ENCODE results near the gene FAM124B.

- TF ChIP-seq CTCF (IDR thresholded peaks at IDR 0.05; ENCODE audit: low read depth, low read length), result no peak
- TF ChIP-seq POLR2A (IDR thresholded peaks at IDR 0.05; ENCODE audit: extremely low read depth, insufficient read length), result no peak
- TF ChIP-seq MYC (IDR thresholded peaks at IDR 0.05; ENCODE audit: low read depth, low read length), result no peak
- TF ChIP-seq MAX (IDR thresholded peaks at IDR 0.05; ENCODE audit: low read depth, low read length), result no peak
Observed at GRCh38 chr2:224400174-224400810, 1.6 kb downstream of the FAM124B start.
